Lung (tissue), 12 donors: Measurements from ENCODE around the gene DCAF8L2. TPM values are rescaled to one million over a fixed set of nuclear protein-coding genes. Genes with fewer than 3 reads are reported as not detected.
"Not testable (repeated sequence)": the region's sequence is repeated elsewhere in the genome, so short reads cannot be mapped to it uniquely, and the experiment has no call there.

Experiments used
- ATAC-seq: fragments of 200-7000 bp; cut with Tn5 transposase; one replicate; pipeline ENCODE4 v1.9.1; 2020; ENCODE audit warnings: moderate number of reproducible peaks; ENCODE audit not compliant: insufficient read depth, low FRiP score
- DNase-seq, 3 donors: peaks; one replicate each; pipeline ENCODE4 v3.0.0-alpha.2; 2013 to 2017
- H3K27ac ChIP-seq, 2 donors: one replicate each; pipeline ENCODE4 v1.5.1; 2013; ENCODE audit warnings: mild to moderate bottlenecking in 2 of 2, moderate library complexity in 2 of 2, control low read depth in 1 of 2, inconsistent platforms in 1 of 2, low read depth in 1 of 2, low read length in 1 of 2
- H3K27me3 ChIP-seq, 3 donors: one replicate each; pipeline ENCODE4 v1.5.1; 2013; ENCODE audit warnings: low read length in 2 of 3; ENCODE audit not compliant: control insufficient read depth in 3 of 3, insufficient read depth in 3 of 3
- H3K36me3 ChIP-seq, 4 donors: one replicate each; pipeline ENCODE4 v1.5.1; 2013; ENCODE audit warnings: low read length in 4 of 4, mild to moderate bottlenecking in 1 of 4, moderate library complexity in 1 of 4; ENCODE audit not compliant: control insufficient read depth in 4 of 4, insufficient read depth in 4 of 4
- H3K4me1 ChIP-seq, 5 donors: one replicate each; pipeline ENCODE4 v1.5.1; 2013; ENCODE audit warnings: low read length in 5 of 5, mild to moderate bottlenecking in 2 of 5, moderate library complexity in 1 of 5; ENCODE audit not compliant: control insufficient read depth in 5 of 5, insufficient read depth in 5 of 5
- H3K4me3 ChIP-seq: one replicate; pipeline ENCODE4 v1.5.1; 2013; ENCODE audit warnings: mild to moderate bottlenecking, control low read depth, moderate library complexity
- H3K9ac ChIP-seq, 2 donors: one replicate each; pipeline ENCODE4 v1.5.1; 2013; ENCODE audit warnings: low read length in 2 of 2, control low read depth in 1 of 2; ENCODE audit not compliant: insufficient read depth in 1 of 2
- H3K9me3 ChIP-seq, 4 donors: one replicate each; pipeline ENCODE4 v1.5.1; 2013; ENCODE audit warnings: low read length in 3 of 4, mild to moderate bottlenecking in 1 of 4, moderate library complexity in 1 of 4; ENCODE audit not compliant: control insufficient read depth in 4 of 4, insufficient read depth in 3 of 4
- CTCF ChIP-seq: IDR thresholded peaks from 2 replicates; pipeline ENCODE4 v1.5.1; 2012; ENCODE audit warnings: mild to moderate bottlenecking; ENCODE audit errors: control extremely low read depth, extremely low read depth
- WGBS, 2 donors: extraction: QIAGEN DNeasy Blood & Tissue Kit; methylation state at CpG; one replicate each; pipeline ENCODE4 v1.1.7; 2013; 5-methylcytosine and 5-hydroxymethylcytosine counted together
- polyA plus RNA-seq, 2 donors: library from polyadenylated mRNA; stranded (reverse); fragments of 200-250 nt; gene quantifications; one replicate each; pipeline ENCODE4 v1.2.1, GENCODE V29; 2013
- total RNA-seq, 2 donors: library from RNA; depleted of rRNA in 1 of 2; stranded (reverse); fragments of >200 nt in 1 of 2; gene quantifications; one replicate each; pipeline ENCODE4 v1.2.1, GENCODE V29; 2014 to 2021
- donor health status: control.
- donor health status: control.
- donor health status: Bipolar disorder and iron deficiency.
- donor health status: healthy.
- donor health status: DM: yes; HTN: yes; CAD: no.

The DCAF8L2 gene
- total and polyA plus RNA-seq, 4 donors: not detected

GRCh38 chrX:27675493-27675892, 85.3 kb downstream of the DCAF8L2 start:
- ATAC-seq: no peak
- TF ChIP-seq CTCF: no peak
- 86 to 100% methylated on average over 1 of the region's 1 CpG for WGBS, 2 donors

GRCh38 chrX:27679281-27679680, 89.1 kb downstream of the DCAF8L2 start:
- Histone ChIP-seq H3K27ac (no peak overlapping the region), H3K36me3 (no peaks in the 10 kb centered on the region), H3K4me1 (no peaks in the 10 kb centered on the region), H3K4me3 (no peak overlapping the region), H3K27me3 (peaks cover 0 to 10% (median 0%) of the 10 kb centered on the region in 3 donors), H3K9me3 (no peaks in the 10 kb centered on the region), H3K9ac (no peak overlapping the region)
- no peak for ATAC-seq
- no peak for TF ChIP-seq CTCF
- 65 to 75% methylated on average over 1 of the region's 1 CpG for WGBS, 2 donors
- DNase-seq: no peak

More at GRCh38 chrX:27675493-27675892, 85.3 kb downstream of the DCAF8L2 start:
- Histone ChIP-seq H3K9ac (no peak overlapping the region), H3K36me3 (no peaks in the 10 kb centered on the region), H3K4me3 (no peak overlapping the region), H3K27ac (no peak overlapping the region), H3K4me1 (no peaks in the 10 kb centered on the region), H3K27me3 (peaks cover 0 to 3% (median 2%) of the 10 kb centered on the region in 3 donors), H3K9me3 (no peaks in the 10 kb centered on the region)
- no peak for DNase-seq

- WGBS, 2 donors: 62 to 92% methylated on average over 1 of the region's 1 CpG
- DNase-seq: no peak
- no peaks in the 10 kb centered on the region for H3K36me3 ChIP-seq
- no peaks in the 10 kb centered on the region for H3K9me3 ChIP-seq
- no peak overlapping the region for H3K9ac ChIP-seq
- peaks cover 0 to 10% (median 0%) of the 10 kb centered on the region in 3 donors for H3K27me3 ChIP-seq
- no peak for ATAC-seq
- H3K4me3 ChIP-seq: no peak overlapping the region
- no peak for TF ChIP-seq CTCF
- H3K4me1 ChIP-seq: no peaks in the 10 kb centered on the region
- no peak overlapping the region for H3K27ac ChIP-seq
Observed at GRCh38 chrX:27680726-27681125, 90.6 kb downstream of the DCAF8L2 start.

GRCh38 chrX:27683566-27684208, 93.5 kb downstream of the DCAF8L2 start:
- H3K27me3 ChIP-seq, ATAC-seq, H3K27ac ChIP-seq, H3K4me1 ChIP-seq, H3K9ac ChIP-seq, H3K4me3 ChIP-seq, H3K9me3 ChIP-seq, H3K36me3 ChIP-seq: not testable (repeated sequence)
- WGBS, 2 donors: 31 to 32% methylated on average over 4 to 5 of the region's 5 CpGs
- DNase-seq: peak in 1 of 3 donors; percentile 10
